LNCaP clone FGC (cell line): ENCODE measurements around the gene TMEM161A.

Experiments used
- DNase-seq: peaks from one replicate; pipeline ENCODE4 v3.0.0-alpha.2; 2011; ENCODE audit warnings: low read depth
- H3K4me3 ChIP-seq: 2 replicates; pipeline ENCODE4 v1.5.1; 2011; ENCODE audit warnings: mild to moderate bottlenecking, low read depth, low read length, control low read depth
- TF ChIP-seq, protein P1 (sequence below): IDR thresholded peaks from 2 replicates; pipeline ENCODE4 v1.5.1; 2012; ENCODE audit warnings: mild to moderate bottlenecking; ENCODE audit not compliant: control insufficient read depth, insufficient read depth; ENCODE audit errors: extremely low read depth

Gene TMEM161A

DNA sequence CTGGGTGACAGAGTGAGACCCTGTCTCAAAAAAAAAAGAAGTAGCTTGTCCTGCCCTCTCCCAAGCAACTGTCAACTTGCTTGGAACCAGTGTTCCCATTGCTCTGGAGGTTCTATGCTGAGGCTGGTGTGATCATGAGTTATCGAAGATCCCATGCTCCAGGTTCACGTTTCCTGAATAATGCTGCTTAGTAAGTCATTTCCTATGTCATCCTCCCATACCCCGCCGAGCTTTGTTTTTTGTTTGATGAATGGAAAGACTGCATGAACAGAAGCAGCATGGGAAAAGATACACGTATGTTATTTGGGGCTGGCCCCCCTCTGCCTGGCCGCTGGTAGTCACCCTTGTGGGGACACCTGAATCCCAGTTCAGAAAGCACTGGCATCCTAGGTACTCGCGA is 63.2 kb downstream of the TMEM161A start:
- no peak overlapping the region for H3K4me3 ChIP-seq
- no peak for DNase-seq
- TF ChIP-seq, protein P1, sequence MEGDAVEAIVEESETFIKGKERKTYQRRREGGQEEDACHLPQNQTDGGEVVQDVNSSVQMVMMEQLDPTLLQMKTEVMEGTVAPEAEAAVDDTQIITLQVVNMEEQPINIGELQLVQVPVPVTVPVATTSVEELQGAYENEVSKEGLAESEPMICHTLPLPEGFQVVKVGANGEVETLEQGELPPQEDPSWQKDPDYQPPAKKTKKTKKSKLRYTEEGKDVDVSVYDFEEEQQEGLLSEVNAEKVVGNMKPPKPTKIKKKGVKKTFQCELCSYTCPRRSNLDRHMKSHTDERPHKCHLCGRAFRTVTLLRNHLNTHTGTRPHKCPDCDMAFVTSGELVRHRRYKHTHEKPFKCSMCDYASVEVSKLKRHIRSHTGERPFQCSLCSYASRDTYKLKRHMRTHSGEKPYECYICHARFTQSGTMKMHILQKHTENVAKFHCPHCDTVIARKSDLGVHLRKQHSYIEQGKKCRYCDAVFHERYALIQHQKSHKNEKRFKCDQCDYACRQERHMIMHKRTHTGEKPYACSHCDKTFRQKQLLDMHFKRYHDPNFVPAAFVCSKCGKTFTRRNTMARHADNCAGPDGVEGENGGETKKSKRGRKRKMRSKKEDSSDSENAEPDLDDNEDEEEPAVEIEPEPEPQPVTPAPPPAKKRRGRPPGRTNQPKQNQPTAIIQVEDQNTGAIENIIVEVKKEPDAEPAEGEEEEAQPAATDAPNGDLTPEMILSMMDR, result no peak

DNA sequence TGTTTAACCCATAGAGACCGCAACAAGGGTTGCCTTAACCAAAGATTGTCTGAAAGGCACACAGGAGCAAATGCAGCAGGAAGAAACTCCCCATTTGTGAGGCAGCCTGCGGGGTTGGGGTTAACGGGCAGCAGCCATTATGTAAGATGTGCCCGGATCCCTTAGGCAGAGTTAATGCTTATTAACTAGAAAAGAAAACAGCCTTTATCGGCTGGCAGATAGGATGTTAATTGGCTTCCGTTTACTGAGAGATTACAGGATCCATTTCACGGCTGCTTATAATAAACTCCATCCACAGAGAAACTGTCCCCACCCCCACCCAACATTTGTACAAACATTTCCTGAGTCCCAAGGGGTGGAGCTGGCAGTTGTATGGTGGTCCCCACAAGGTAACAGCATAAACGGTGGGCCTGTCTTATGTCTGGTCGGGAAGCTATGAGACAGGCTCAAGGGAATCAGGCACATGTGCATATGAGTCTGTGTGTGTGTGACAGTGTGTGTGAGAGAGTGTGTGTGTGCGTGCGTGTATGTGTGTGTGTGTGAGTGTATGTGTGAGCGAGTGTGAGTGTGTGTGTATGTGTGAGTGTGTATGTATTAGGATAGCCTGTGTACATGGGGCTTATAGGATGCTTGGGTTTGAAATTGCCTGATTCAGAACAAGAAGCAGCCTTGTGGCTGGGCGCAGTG is 63.9 kb downstream of the TMEM161A start:
- TF ChIP-seq, protein P1, result no peak
- DNase-seq, result no peak

DNA sequence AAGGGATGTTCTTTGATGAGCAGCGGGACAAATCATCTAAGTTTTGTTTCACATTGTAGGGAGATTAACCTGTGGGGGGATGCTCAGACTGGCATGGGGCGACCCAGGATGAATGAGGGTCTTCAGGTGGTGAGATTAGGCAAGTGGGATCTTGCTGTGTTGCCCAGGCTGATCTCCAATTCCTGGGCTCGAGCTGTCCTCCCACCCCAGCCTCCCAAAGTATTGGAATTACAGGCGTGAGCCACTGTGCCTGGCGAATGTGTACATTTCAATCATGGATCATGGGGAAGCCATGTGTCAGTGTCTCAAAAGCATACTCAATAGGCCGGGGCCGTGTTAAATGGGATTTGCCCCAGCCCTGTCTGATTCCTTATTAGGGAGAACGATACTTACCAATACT is 66.4 kb downstream of the TMEM161A start:
- no peak overlapping the region for H3K4me3 ChIP-seq
- TF ChIP-seq, protein P1, result no peak
- DNase-seq, result no peak

More for the DNA sequence above, 63.9 kb downstream of the TMEM161A start:
- H3K4me3 ChIP-seq, result no peak overlapping the region
